Measurements from ENCODE around the gene TLCD5. TPM values are rescaled to one million over a fixed set of nuclear protein-coding genes. Genes with fewer than 3 reads are reported as not detected.
A peak's percentile ranks its signal among the peaks of the same experiment; 100 is the strongest.

The TLCD5 gene
- total RNA-seq, 1 experiment from 2014 or later, result 7.1 TPM

DNA sequence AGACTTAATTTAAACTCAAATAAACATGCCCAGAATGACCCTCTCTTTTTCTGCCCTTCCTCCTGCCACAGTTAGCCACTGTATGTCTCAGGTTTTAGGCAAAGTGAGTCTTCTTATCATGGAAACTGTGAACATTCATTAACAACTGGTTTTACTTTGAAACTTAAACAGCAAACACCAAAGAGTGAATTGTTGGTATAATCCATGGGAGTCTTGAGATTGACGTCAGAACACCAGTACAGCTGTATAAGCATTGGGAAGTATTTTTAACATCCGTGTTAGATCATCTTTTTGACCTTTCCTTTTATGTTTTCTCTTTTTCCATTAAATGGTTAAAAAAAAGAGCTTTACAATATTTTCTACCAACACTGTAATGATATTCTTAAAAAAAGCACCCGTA is 50.0 kb downstream of the TLCD5 start:
- Mint-ChIP-seq H3K4me3 (no peak overlapping the region), H3K9me3 (peaks cover 14 to 15% of the 10 kb centered on the region in 2 experiments), H3K36me3 (ENCODE audit: insufficient read depth in 1 of 3, low read depth in 3 of 3) (peaks cover 14 to 24% (median 17%) of the 10 kb centered on the region in 3 experiments), H3K4me1 (peaks cover 18 to 24% of the 10 kb centered on the region in 2 experiments), H3K27ac (peak overlapping the region; percentile 27 to 90 (median 29); a peak in 3 of 7 replicates), H3K27me3 (ENCODE audit: low read depth) (no peaks in the 10 kb centered on the region)
- no peak overlapping the region for H3K56ac ChIP-seq (ENCODE audit: insufficient read length, low read depth, low read length)
- no peak overlapping the region for H3K23ac ChIP-seq (ENCODE audit: insufficient read length, low read depth, low read length)
- H3K4ac ChIP-seq (ENCODE audit: low read depth, low read length), result no peak overlapping the region
- no peak overlapping the region for H3T11ph ChIP-seq (ENCODE audit: low read length)
- H3K27ac ChIP-seq (ENCODE audit: insufficient read length, low read depth, low read length), result no peak overlapping the region
- no peak overlapping the region for H3K9ac ChIP-seq (ENCODE audit: extremely low read depth, insufficient read length, low read length)
- H2BK20ac ChIP-seq (ENCODE audit: low read depth, low read length, poor library complexity, severe bottlenecking), result no peak overlapping the region
- H3K18ac ChIP-seq (ENCODE audit: insufficient read length, low read depth, low read length), result no peak overlapping the region
- H3K27me3 ChIP-seq (ENCODE audit: insufficient read depth, low read length), result no peaks in the 10 kb centered on the region
- no peak overlapping the region for H2AFZ ChIP-seq (ENCODE audit: low read length)
- no peak overlapping the region for H3K14ac ChIP-seq (ENCODE audit: insufficient read depth, low read length)
- no CpG with 5 or more reads among the region's 3 CpGs for WGBS (ENCODE audit: extremely low coverage, insufficient read length, low lambda C conversion rate)
- no peak overlapping the region for H4K91ac ChIP-seq (ENCODE audit: insufficient read length, low read depth, low read length)
- no peak overlapping the region for H4K5ac ChIP-seq (ENCODE audit: insufficient read length, low read depth, low read length)
- H2BK120ac ChIP-seq (ENCODE audit: low read depth, low read length, poor library complexity, severe bottlenecking), result no peak overlapping the region
- DNase-seq, result no peak
- TF ChIP-seq, protein P1, sequence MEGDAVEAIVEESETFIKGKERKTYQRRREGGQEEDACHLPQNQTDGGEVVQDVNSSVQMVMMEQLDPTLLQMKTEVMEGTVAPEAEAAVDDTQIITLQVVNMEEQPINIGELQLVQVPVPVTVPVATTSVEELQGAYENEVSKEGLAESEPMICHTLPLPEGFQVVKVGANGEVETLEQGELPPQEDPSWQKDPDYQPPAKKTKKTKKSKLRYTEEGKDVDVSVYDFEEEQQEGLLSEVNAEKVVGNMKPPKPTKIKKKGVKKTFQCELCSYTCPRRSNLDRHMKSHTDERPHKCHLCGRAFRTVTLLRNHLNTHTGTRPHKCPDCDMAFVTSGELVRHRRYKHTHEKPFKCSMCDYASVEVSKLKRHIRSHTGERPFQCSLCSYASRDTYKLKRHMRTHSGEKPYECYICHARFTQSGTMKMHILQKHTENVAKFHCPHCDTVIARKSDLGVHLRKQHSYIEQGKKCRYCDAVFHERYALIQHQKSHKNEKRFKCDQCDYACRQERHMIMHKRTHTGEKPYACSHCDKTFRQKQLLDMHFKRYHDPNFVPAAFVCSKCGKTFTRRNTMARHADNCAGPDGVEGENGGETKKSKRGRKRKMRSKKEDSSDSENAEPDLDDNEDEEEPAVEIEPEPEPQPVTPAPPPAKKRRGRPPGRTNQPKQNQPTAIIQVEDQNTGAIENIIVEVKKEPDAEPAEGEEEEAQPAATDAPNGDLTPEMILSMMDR (conservative IDR thresholded peaks at IDR 0.05), result no peak
- H2AK5ac ChIP-seq (ENCODE audit: insufficient read length, low read length), result no peak overlapping the region
- H2BK15ac ChIP-seq (ENCODE audit: low read depth, low read length), result no peak overlapping the region
- no peaks in the 10 kb centered on the region for H3K4me1 ChIP-seq (ENCODE audit: insufficient read depth, low read length)
- H4K8ac ChIP-seq (replicated peaks; ENCODE audit: insufficient read length, low read depth, low read length), result no peak overlapping the region
- H3K4me2 ChIP-seq (ENCODE audit: insufficient read depth, insufficient read length, low read length), result no peak overlapping the region
- no peak overlapping the region for H2BK5ac ChIP-seq (ENCODE audit: insufficient read length, low read length)
- peaks cover 2% of the 10 kb centered on the region; the same call in 1 of the 2 replicates for H3K79me2 ChIP-seq (ENCODE audit: insufficient read depth, low read length)
- H3K9me3 ChIP-seq (ENCODE audit: control insufficient read depth, low read depth, low read length), result no peaks in the 10 kb centered on the region
- no peaks in the 10 kb centered on the region for H3K23me2 ChIP-seq (ENCODE audit: insufficient read length, low read depth, low read length, poor library complexity, severe bottlenecking)
- no peaks in the 10 kb centered on the region for H4K20me1 ChIP-seq (ENCODE audit: control insufficient read depth, insufficient read depth, insufficient read length)
- H2BK12ac ChIP-seq (ENCODE audit: insufficient read length, low read depth, low read length), result no peak overlapping the region
- H3K79me1 ChIP-seq (ENCODE audit: insufficient read depth, low read depth, low read length, poor library complexity, severe bottlenecking), result no peaks in the 10 kb centered on the region
